Amniotic epithelial cell (primary cell): ENCODE measurements around the gene ZBTB12.

Experiments used
- DNase-seq: peaks from one replicate; pipeline ENCODE4 v3.0.0-alpha.2; 2010; ENCODE audit warnings: low read depth

Gene ZBTB12

GRCh38 chr6:31850765-31851484 is 51.0 kb downstream of the ZBTB12 start:
- DNase-seq, result no peak
